C4-2B (cell line): ENCODE results near the gene ADM2.

Source experiments
- CTCF ChIP-seq: fragments of 450-650 bp; conservative IDR thresholded peaks from 2 replicates; pipeline ENCODE4 v1.5.1; 2017; ENCODE audit warnings: mild to moderate bottlenecking
- ZFX ChIP-seq: fragments of 450-650 bp; IDR thresholded peaks from 2 replicates; pipeline ENCODE4 v1.6.1; 2017

DNA sequence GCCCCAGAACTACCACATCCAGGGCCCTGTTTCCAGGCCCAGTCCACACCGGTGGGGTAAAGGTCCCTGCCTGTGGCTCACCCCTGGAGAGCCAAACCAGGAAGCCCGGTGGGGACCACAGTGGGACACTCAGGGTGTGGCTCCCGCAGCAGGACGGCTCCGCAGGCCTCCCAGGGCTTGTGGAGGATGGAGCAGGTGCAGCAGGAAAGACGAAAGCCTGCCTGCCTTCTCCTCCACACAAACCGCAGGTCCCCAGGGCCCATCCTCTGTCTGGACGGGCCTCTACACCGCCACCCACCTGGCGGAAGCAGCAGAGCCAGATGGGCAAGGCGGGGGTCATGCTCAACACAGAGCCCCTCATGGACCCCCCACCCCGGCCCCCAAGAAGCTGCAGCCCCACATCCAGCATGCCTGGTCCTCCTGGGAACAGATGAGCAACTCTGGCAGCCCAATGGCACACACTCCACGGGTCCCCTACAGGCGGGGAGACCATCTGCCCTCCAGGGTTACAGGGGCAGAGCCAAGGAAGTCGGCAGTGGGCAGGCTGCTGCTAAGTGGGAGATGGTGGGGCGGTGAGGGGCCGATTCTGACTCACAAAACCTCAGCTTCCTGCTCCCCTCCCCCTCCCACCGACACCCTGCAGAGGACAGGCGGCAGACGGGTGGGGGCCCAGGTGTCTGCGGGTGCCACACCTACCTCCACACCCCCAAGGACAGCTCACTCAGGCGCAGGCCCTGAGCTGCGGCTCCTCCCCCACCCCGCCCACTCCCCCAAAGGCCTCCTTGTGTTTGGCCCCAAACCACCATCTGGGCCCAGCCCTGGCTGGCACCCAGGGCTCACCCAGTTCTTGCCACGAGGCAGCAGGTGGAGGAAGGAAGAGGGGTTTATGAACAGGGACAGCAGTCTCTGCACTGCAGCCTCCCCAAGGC, 11.7 kb upstream of the ADM2 start:
- TF ChIP-seq CTCF (no peak), ZFX (no peak)
